H1 (cell line): ENCODE results near the gene PRXL2B. TPM values are rescaled to one million over a fixed set of nuclear protein-coding genes. Genes with fewer than 3 reads are reported as not detected.

Source experiments
- CTCF ChIA-PET: fragments of 300-600 bp; sonication (Branson Sonifier 250); formaldehyde crosslinking; loops from one replicate; lab custom pipeline; 2021; ENCODE audit not compliant: partially characterized antibody; lab: Charles Lee
- POLR2A ChIA-PET: fragments of 300-600 bp; sonication (Branson Sonifier 250); formaldehyde crosslinking; loops from one replicate; lab custom pipeline; 2021; ENCODE audit warnings: inconsistent platforms; ENCODE audit not compliant: partially characterized antibody; lab: Charles Lee
- DNase-seq, 2 experiments: peaks; one replicate each; pipeline versions ENCODE4 v3.0.0 to v3.0.0-alpha.2; 2010 to 2022; ENCODE audit warnings: low spot score in 2 of 2, low read depth in 1 of 2, mixed read lengths in 1 of 2
- FAIRE-seq: peaks from 2 replicates; lab custom pipeline; 2011; peaks lifted over from hg19 to GRCh38; lab: Jason Lieb, UNC
- H2AFZ ChIP-seq: 2 replicates; pipeline ENCODE4 v1.8.1; 2012; ENCODE audit warnings: low read length, inconsistent platforms
- H2AK5ac ChIP-seq: 2 replicates; pipeline ENCODE4 v1.6.1; 2013; ENCODE audit warnings: low read depth, low read length
- H2BK120ac ChIP-seq: replicated peaks from 2 replicates; pipeline ENCODE3; 2013; ENCODE audit warnings: low read depth, low read length, inconsistent platforms
- H2BK12ac ChIP-seq: 2 replicates; pipeline ENCODE4 v1.6.1; 2013; ENCODE audit warnings: low read depth, low read length
- H2BK15ac ChIP-seq: 2 replicates; pipeline ENCODE4 v1.6.1; 2013; ENCODE audit warnings: low read length
- H2BK20ac ChIP-seq: 2 replicates; pipeline ENCODE4 v1.6.1; 2013; ENCODE audit warnings: low read length
- H2BK5ac ChIP-seq: 2 replicates; pipeline ENCODE4 v1.6.1; 2013; ENCODE audit warnings: low read depth, low read length
- H3K14ac ChIP-seq: 2 replicates; pipeline ENCODE4 v1.6.1; 2013; ENCODE audit warnings: inconsistent platforms; ENCODE audit not compliant: insufficient read length
- H3K18ac ChIP-seq: 2 replicates; pipeline ENCODE4 v1.6.1; 2013; ENCODE audit warnings: low read length; ENCODE audit errors: extremely low read depth
- H3K23ac ChIP-seq: 2 replicates; pipeline ENCODE4 v1.6.1; 2013; ENCODE audit warnings: inconsistent platforms; ENCODE audit not compliant: insufficient read length
- H3K23me2 ChIP-seq: 2 replicates; pipeline ENCODE4 v1.6.1; 2013; ENCODE audit warnings: low read depth, low read length
- H3K27ac ChIP-seq: 2 replicates; pipeline ENCODE4 v1.6.1; 2011; ENCODE audit warnings: low read depth, low read length, inconsistent platforms
- H3K27me3 ChIP-seq, 4 experiments: replicated peaks in 1 of 4; 1 replicate in 1 of 4; 2 replicates in 3 of 4; pipeline versions ENCODE4 v1.6.1 to v1.8.1; 2011 to 2013; ENCODE audit warnings: low read length in 3 of 4, mild to moderate bottlenecking in 3 of 4, inconsistent platforms in 2 of 4, mixed read lengths in 2 of 4, moderate library complexity in 1 of 4; ENCODE audit not compliant: control insufficient read depth in 3 of 4, insufficient read depth in 3 of 4; ENCODE audit errors: extremely low read depth in 1 of 4
- H3K36me3 ChIP-seq, 4 experiments: 2 replicates each; pipeline versions ENCODE4 v1.6.1 to v1.8.1; 2011 to 2013; ENCODE audit warnings: mild to moderate bottlenecking in 4 of 4, low read length in 3 of 4, moderate library complexity in 2 of 4, control low read depth in 1 of 4, inconsistent platforms in 1 of 4; ENCODE audit not compliant: insufficient read depth in 4 of 4, control insufficient read depth in 2 of 4
- H3K4ac ChIP-seq: replicated peaks from 2 replicates; pipeline ENCODE3; 2013; ENCODE audit warnings: low read length, low read depth, mixed read lengths, inconsistent platforms; ENCODE audit not compliant: insufficient read length
- H3K4me1 ChIP-seq, 4 experiments: replicated peaks in 1 of 4; 1 replicate in 1 of 4; 2 replicates in 3 of 4; pipeline versions ENCODE4 v1.6.1 to v1.8.1; 2011 to 2013; ENCODE audit warnings: low read length in 3 of 4, inconsistent platforms in 2 of 4, mixed read lengths in 1 of 4; ENCODE audit not compliant: insufficient read depth in 4 of 4, control insufficient read depth in 3 of 4
- H3K4me2 ChIP-seq, 2 experiments: 2 replicates each; pipeline versions ENCODE4 v1.6.1 to v1.8.1; 2011 to 2013; ENCODE audit warnings: low read depth in 2 of 2, low read length in 2 of 2, control low read depth in 1 of 2, inconsistent platforms in 1 of 2, mild to moderate bottlenecking in 1 of 2; ENCODE audit not compliant: insufficient read depth in 1 of 2
- H3K4me3 ChIP-seq, 4 experiments: fragments of 200-600, 300-600 bp in 1 of 4; sonication (generic), shearing (Covaris generic), sonication (Bioruptor Twin) in 1 of 4; 2 replicates each; pipeline versions ENCODE4 v1.5.1 to v1.8.1; 2011 to 2016; ENCODE audit warnings: low read length in 4 of 4, low read depth in 3 of 4, control low read depth in 2 of 4, inconsistent platforms in 2 of 4, mild to moderate bottlenecking in 2 of 4, mixed read lengths in 1 of 4, moderate library complexity in 1 of 4; ENCODE audit not compliant: insufficient read depth in 2 of 4; ENCODE audit errors: extremely low read depth in 1 of 4
- H3K56ac ChIP-seq: replicated peaks from 2 replicates; pipeline ENCODE3; 2013; ENCODE audit warnings: low read depth, mild to moderate bottlenecking, mixed read lengths, low read length, inconsistent platforms; ENCODE audit not compliant: insufficient read length
- H3K79me1 ChIP-seq: 2 replicates; pipeline ENCODE4 v1.6.1; 2013; ENCODE audit warnings: low read depth, low read length, control low read depth
- H3K79me2 ChIP-seq, 2 experiments: 2 replicates each; pipeline versions ENCODE4 v1.6.1 to v1.8.1; 2012 to 2013; ENCODE audit warnings: low read length in 2 of 2, mild to moderate bottlenecking in 2 of 2, inconsistent platforms in 1 of 2; ENCODE audit not compliant: insufficient read depth in 2 of 2, control insufficient read depth in 1 of 2
- H3K9ac ChIP-seq, 4 experiments: replicated peaks in 1 of 4; 1 replicate in 1 of 4; 2 replicates in 3 of 4; pipeline versions ENCODE4 v1.6.1 to v1.8.1; 2011 to 2013; ENCODE audit warnings: low read depth in 3 of 4, low read length in 3 of 4, control low read depth in 2 of 4, mild to moderate bottlenecking in 2 of 4, moderate library complexity in 2 of 4, inconsistent platforms in 1 of 4; ENCODE audit errors: extremely low read depth in 1 of 4
- H3K9me3 ChIP-seq, 2 experiments: 2 replicates each; pipeline versions ENCODE4 v1.6.1 to v1.8.1; 2012 to 2013; ENCODE audit warnings: mild to moderate bottlenecking in 2 of 2, moderate library complexity in 2 of 2, control low read depth in 1 of 2, inconsistent platforms in 1 of 2, low read depth in 1 of 2, low read length in 1 of 2, mixed read lengths in 1 of 2; ENCODE audit not compliant: insufficient read depth in 2 of 2
- H4K20me1 ChIP-seq, 2 experiments: replicated peaks in 1 of 2; 2 replicates each; pipeline versions ENCODE3 to v1.8.1; 2011 to 2013; ENCODE audit warnings: inconsistent platforms in 2 of 2, low read length in 2 of 2, mild to moderate bottlenecking in 1 of 2; ENCODE audit not compliant: insufficient read depth in 2 of 2, control insufficient read depth in 1 of 2
- H4K5ac ChIP-seq: 2 replicates; pipeline ENCODE4 v1.6.1; 2013; ENCODE audit warnings: low read length, low read depth, mixed read lengths, inconsistent platforms; ENCODE audit not compliant: insufficient read length
- H4K8ac ChIP-seq: 2 replicates; pipeline ENCODE4 v1.8.0; 2013; ENCODE audit warnings: mild to moderate bottlenecking, moderate library complexity, low read length, inconsistent platforms; ENCODE audit not compliant: insufficient read depth; ENCODE audit errors: extremely low read depth
- H4K91ac ChIP-seq: replicated peaks from 2 replicates; pipeline ENCODE3; 2013; ENCODE audit warnings: low read length, mixed read lengths, inconsistent platforms; ENCODE audit not compliant: insufficient read length
- ASH2L ChIP-seq: fragments of 200-600, 300-600 bp; sonication (generic); IDR thresholded peaks from one replicate; pipeline ENCODE4 v1.7.1; 2017; ENCODE audit warnings: low read length
- E2F6 ChIP-seq: IDR thresholded peaks from 2 replicates; pipeline ENCODE4 v1.6.1; 2012; ENCODE audit warnings: inconsistent platforms
- EP300 ChIP-seq, 2 experiments: IDR thresholded peaks; 1 replicate in 1 of 2; 2 replicates in 1 of 2; pipeline ENCODE4 v1.6.1; 2011 to 2012; ENCODE audit warnings: low read depth in 2 of 2, low read length in 2 of 2, mild to moderate bottlenecking in 2 of 2, borderline replicate concordance in 1 of 2, inconsistent platforms in 1 of 2, moderate library complexity in 1 of 2
- EZH2 ChIP-seq: fragments of 200-600 bp; sonication (generic); IDR thresholded peaks from 2 replicates; pipeline ENCODE4 v1.7.1; 2012; ENCODE audit warnings: low read depth, mild to moderate bottlenecking, moderate library complexity, low read length, inconsistent platforms; ENCODE audit not compliant: severe bottlenecking
- GABPA ChIP-seq: IDR thresholded peaks from 2 replicates; pipeline ENCODE4 v1.6.1; 2011; ENCODE audit warnings: mild to moderate bottlenecking, low read length, moderate library complexity, borderline replicate concordance; ENCODE audit not compliant: insufficient read depth
- PHF8 ChIP-seq: fragments of 200-600 bp; sonication (generic); conservative IDR thresholded peaks from 2 replicates; pipeline ENCODE4 v1.7.1; 2012; ENCODE audit warnings: low read depth, mild to moderate bottlenecking, inconsistent platforms, low read length, moderate library complexity
- RFX5 ChIP-seq: IDR thresholded peaks from 2 replicates; pipeline ENCODE4 v1.6.1; 2011; ENCODE audit warnings: low read depth, low read length, improper control_type of control experiment, borderline replicate concordance
- SP1 ChIP-seq: IDR thresholded peaks from 2 replicates; pipeline ENCODE4 v1.6.1; 2011; ENCODE audit warnings: low read depth, low read length
- WGBS, 2 experiments: shearing (Covaris generic) in 1 of 2; methylation state at CpG; one replicate each; pipeline versions ENCODE4 v1.1.6 to v1.1.7; 2013 to 2015; ENCODE audit warnings: low lambda C conversion rate in 2 of 2, mixed read lengths in 2 of 2, inconsistent platforms in 1 of 2, low coverage in 1 of 2, missing lambda C conversion rate in 1 of 2; ENCODE audit not compliant: insufficient replicate concordance in 2 of 2, insufficient coverage in 1 of 2, insufficient read length in 1 of 2; ENCODE audit errors: extremely low coverage in 1 of 2, missing lambda C conversion rate in 1 of 2; 5-methylcytosine and 5-hydroxymethylcytosine counted together
- polyA plus RNA-seq, 7 experiments: library from polyadenylated mRNA; depleted of rRNA in 3 of 7; stranded (reverse) in 5 of 7; unstranded in 2 of 7; fragments of >200 nt in 5 of 7; fragments of 200-250 nt in 2 of 7; gene quantifications; 1 replicate in 5 of 7; 2 replicates in 1 of 7; 4 replicates in 1 of 7; pipeline versions ENCODE4 v1.2.1 to v1.2.3, GENCODE V29; 2011 to 2013; ENCODE audit warnings: missing spikeins in 2 of 7, mixed read lengths in 2 of 7
- total RNA-seq: library from RNA; stranded (reverse); fragmentation: NEBNext Ultra II Directional; extraction: Animal tissue kit (Norgen Biotek cat#: 25700); gene quantifications from 2 replicates; pipeline ENCODE4 v1.2.1, GENCODE V29; 2021

The PRXL2B gene
- total and polyA plus RNA-seq, 2 of the 8 experiments (the other 6 are each of a cell fraction or from before 2014, with no cell fraction given), result 35.3 to 46.0 TPM

- 88% methylated on average over 4 of the region's 12 CpGs; no CpG with 5 or more reads in 1 of the 2 experiments for WGBS, 2 experiments
- POLR2A ChIA-PET, result no interaction called here
These were observed 5.1 kb downstream of the PRXL2B start for GRCh38 chr1:2591581-2592261.

More at GRCh38 chr1:2591581-2592261, 5.1 kb downstream of the PRXL2B start:
- CTCF ChIA-PET, result no interaction called here
- Histone ChIP-seq H3K79me1 (no peaks in the 10 kb centered on the region; the same call in 1 of the 2 replicates), H4K91ac (no peak overlapping the region), H3K23me2 (peaks cover 8% of the 10 kb centered on the region), H3K4ac (no peak overlapping the region), H2BK5ac (no peak overlapping the region), H3K27ac (no peak overlapping the region), H2AFZ (no peak overlapping the region), H3K4me2 (no peak overlapping the region), H3K79me2 (no peaks in the 10 kb centered on the region), H2AK5ac (no peak overlapping the region), H3K36me3 (peaks cover 0 to 8% (median 0%) of the 10 kb centered on the region in 4 experiments; a peak in 1 of 8 replicates), H3K56ac (no peak overlapping the region), H4K20me1 (peaks cover 2 to 3% of the 10 kb centered on the region in 2 experiments), H4K5ac (no peak overlapping the region), H3K27me3 (no peaks in the 10 kb centered on the region), H2BK20ac (no peak overlapping the region), H3K18ac (no peak overlapping the region), H2BK120ac (no peak overlapping the region), H2BK12ac (no peak overlapping the region), H3K4me3 (no peak overlapping the region), H3K14ac (no peak overlapping the region), H2BK15ac (no peak overlapping the region), H3K23ac (no peak overlapping the region), H4K8ac (no peak overlapping the region), H3K9ac (no peak overlapping the region), H3K9me3 (peaks cover 0 to 12% of the 10 kb centered on the region in 2 experiments; a peak in 2 of 4 replicates), H3K4me1 (peaks cover 0 to 9% (median 2%) of the 10 kb centered on the region in 4 experiments; a peak in 1 of 7 replicates)
- no peak for FAIRE-seq
- TF ChIP-seq EP300 (IDR thresholded peaks at IDR 0.05; ENCODE audit: borderline replicate concordance in 1 of 2, low read depth in 2 of 2, low read length in 2 of 2) (no peak), E2F6 (no peak), PHF8 (no peak), GABPA (no peak), ASH2L (no peak), RFX5 (no peak), SP1 (no peak), EZH2 (no peak)
- no peak for DNase-seq
